ENCODE results near the gene MAMLD1. TPM values are rescaled to one million over a fixed set of nuclear protein-coding genes. Genes with fewer than 3 reads are reported as not detected.

MAMLD1 gene
- polyA plus RNA-seq, 1 donor (not counting 4 experiments of a cell fraction or from before 2014, with no cell fraction given), result 0.98 TPM

- Histone ChIP-seq H3K27me3 (ENCODE audit: control insufficient read depth, extremely low read depth, insufficient read depth, low read length) (no peaks in the 10 kb centered on the region), H2AFZ (ENCODE audit: control insufficient read depth, low read length) (no peak overlapping the region), H3K27ac (ENCODE audit: control insufficient read depth, insufficient read depth, low read length) (no peak overlapping the region), H3K4me3 (ENCODE audit: control insufficient read depth in 2 of 3, extremely low read depth in 1 of 3, insufficient read depth in 2 of 3, low read depth in 1 of 3, low read length in 3 of 3) (no peak overlapping the region), H3K79me2 (ENCODE audit: control insufficient read depth, insufficient read depth, low read length) (no peaks in the 10 kb centered on the region), H3K4me2 (ENCODE audit: control insufficient read depth, extremely low read depth, insufficient read depth, low read depth, low read length) (no peak overlapping the region), H3K9ac (ENCODE audit: control insufficient read depth, extremely low read depth, insufficient read depth, low read length) (no peak overlapping the region), H3K36me3 (ENCODE audit: control insufficient read depth in 2 of 2, extremely low read depth in 1 of 2, insufficient read depth in 2 of 2, low read length in 2 of 2) (no peaks in the 10 kb centered on the region), H3K9me1 (ENCODE audit: control insufficient read depth, extremely low read depth, insufficient read depth, low read length) (no peaks in the 10 kb centered on the region), H3K9me3 (ENCODE audit: control insufficient read depth, low read depth, low read length) (no peaks in the 10 kb centered on the region), H3K4me1 (ENCODE audit: control insufficient read depth, extremely low read depth, insufficient read depth, low read length) (no peaks in the 10 kb centered on the region), H4K20me1 (ENCODE audit: control insufficient read depth, extremely low read depth, insufficient read depth, low read length) (no peaks in the 10 kb centered on the region)
- FAIRE-seq, result no peak
- no peak for DNase-seq (ENCODE audit: low read depth, low spot score)
- dilution Hi-C loops (cut with MboI; ENCODE audit: extremely low pct_ligation_motif_present, low sequenced_read_pairs), result no loop called here
- TF ChIP-seq CTCF (optimal IDR thresholded peaks at IDR 0.05 in 1 of 3, IDR thresholded peaks at IDR 0.05 in 1 of 3, conservative IDR thresholded peaks at IDR 0.05 in 1 of 3; ENCODE audit: extremely low read depth in 1 of 3, insufficient read depth in 2 of 3, low read length in 3 of 3), result no peak
- no peak for TF ChIP-seq EZH2 (IDR thresholded peaks at IDR 0.05; ENCODE audit: low read length)
These were observed 146.6 kb downstream of the MAMLD1 start for GRCh38 chrX:150509703-150510102.

GRCh38 chrX:150512461-150512901, 149.4 kb downstream of the MAMLD1 start:
- H3K27me3 ChIP-seq (ENCODE audit: control insufficient read depth, extremely low read depth, insufficient read depth, low read length), result no peaks in the 10 kb centered on the region
- H3K27ac ChIP-seq (ENCODE audit: control insufficient read depth, insufficient read depth, low read length), result no peak overlapping the region
- H3K9me3 ChIP-seq (ENCODE audit: control insufficient read depth, low read depth, low read length), result no peaks in the 10 kb centered on the region
- H3K4me2 ChIP-seq (ENCODE audit: control insufficient read depth, extremely low read depth, insufficient read depth, low read depth, low read length), result no peak overlapping the region
- H3K4me1 ChIP-seq (ENCODE audit: control insufficient read depth, extremely low read depth, insufficient read depth, low read length), result no peaks in the 10 kb centered on the region
- no peak for TF ChIP-seq EZH2 (IDR thresholded peaks at IDR 0.05; ENCODE audit: low read length)
- no peak for TF ChIP-seq CTCF (optimal IDR thresholded peaks at IDR 0.05 in 1 of 3, IDR thresholded peaks at IDR 0.05 in 1 of 3, conservative IDR thresholded peaks at IDR 0.05 in 1 of 3; ENCODE audit: extremely low read depth in 1 of 3, insufficient read depth in 2 of 3, low read length in 3 of 3)
- H2AFZ ChIP-seq (ENCODE audit: control insufficient read depth, low read length), result no peak overlapping the region
- H3K4me3 ChIP-seq (ENCODE audit: control insufficient read depth in 2 of 3, extremely low read depth in 1 of 3, insufficient read depth in 2 of 3, low read depth in 1 of 3, low read length in 3 of 3), result no peak overlapping the region
- dilution Hi-C loops (cut with MboI; ENCODE audit: extremely low pct_ligation_motif_present, low sequenced_read_pairs), result no loop called here
- FAIRE-seq, result no peak
- H3K9me1 ChIP-seq (ENCODE audit: control insufficient read depth, extremely low read depth, insufficient read depth, low read length), result no peaks in the 10 kb centered on the region
- H3K36me3 ChIP-seq (ENCODE audit: control insufficient read depth in 2 of 2, extremely low read depth in 1 of 2, insufficient read depth in 2 of 2, low read length in 2 of 2), result no peaks in the 10 kb centered on the region
- H4K20me1 ChIP-seq (ENCODE audit: control insufficient read depth, extremely low read depth, insufficient read depth, low read length), result no peaks in the 10 kb centered on the region
- H3K9ac ChIP-seq (ENCODE audit: control insufficient read depth, extremely low read depth, insufficient read depth, low read length), result no peak overlapping the region
- H3K79me2 ChIP-seq (ENCODE audit: control insufficient read depth, insufficient read depth, low read length), result no peaks in the 10 kb centered on the region
- no peak for DNase-seq (ENCODE audit: low read depth, low spot score)

All from keratinocyte (primary cell).